K562 (cell line): ENCODE results near the gene EXOC6. TPM values are rescaled to one million over a fixed set of nuclear protein-coding genes. Genes with fewer than 3 reads are reported as not detected.

Experiments
- ATAC-seq: fragments of 200-7000 bp; cut with Tn5 transposase; 3 replicates; pipeline ENCODE4 v1.9.1; 2020; ENCODE audit warnings: moderate library complexity
- BruUV-seq: library from RNA; stranded (reverse); fragments of 400-500 nt; replicated peaks from 2 replicates; lab custom pipeline; 2021; lab: Mats Ljungman, UMichigan
- CTCF ChIA-PET: fragments of 300-600 bp; formaldehyde crosslinking; extraction: SDS; loops from one replicate; lab custom pipeline; 2021; ENCODE audit warnings: low intra/inter-chr PET ratio; lab: Yijun Ruan, JAX
- POLR2A ChIA-PET: fragments of 300-600, 350-650 bp; sonication (Branson Sonifier 250); formaldehyde crosslinking; extraction: SDS; loops from one replicate; lab custom pipeline; 2021; ENCODE audit warnings: antibody characterized with exemption, inconsistent platforms; lab: Yijun Ruan, JAX
- DNase-seq, 4 experiments: peaks; one replicate each; pipeline versions ENCODE4 v3.0.0 to v3.0.0-alpha.2; 2011 to 2018; ENCODE audit warnings: low spot score in 3 of 4, mixed read lengths in 3 of 4; ENCODE audit errors: extremely low read depth in 1 of 4
- FAIRE-seq: peaks from 2 replicates; lab custom pipeline; 2011; peaks lifted over from hg19 to GRCh38; lab: Jason Lieb, UNC
- H2AFZ ChIP-seq: 2 replicates; pipeline ENCODE4 v1.6.0; 2011; ENCODE audit warnings: low read depth, low read length, control low read depth, inconsistent platforms
- H3K27ac ChIP-seq: fragments of 200-600 bp; 3 replicates; pipeline ENCODE4 v1.8.0; 2011; ENCODE audit warnings: low read depth, mild to moderate bottlenecking, control low read depth, inconsistent platforms, low read length, moderate library complexity, mixed read lengths; ENCODE audit errors: extremely low read depth
- H3K27me3 ChIP-seq, 2 experiments: fragments of 300-600 bp in 1 of 2; 2 replicates in 1 of 2; 3 replicates in 1 of 2; pipeline versions ENCODE4 v1.6.0 to v1.8.0; 2011; ENCODE audit warnings: inconsistent platforms in 2 of 2, low read length in 2 of 2, mild to moderate bottlenecking in 1 of 2, mixed read lengths in 1 of 2, moderate library complexity in 1 of 2; ENCODE audit not compliant: control insufficient read depth in 2 of 2, insufficient read depth in 2 of 2
- H3K36me3 ChIP-seq: fragments of 300-600 bp; 3 replicates; pipeline ENCODE4 v1.8.0; 2011; ENCODE audit warnings: mild to moderate bottlenecking, low read length, inconsistent platforms; ENCODE audit not compliant: control insufficient read depth, insufficient read depth
- H3K4me1 ChIP-seq, 2 experiments: fragments of 200-600 bp in 1 of 2; replicated peaks in 1 of 2; 2 replicates in 1 of 2; 3 replicates in 1 of 2; pipeline versions ENCODE4 v1.5.1 to v1.8.0; 2011; ENCODE audit warnings: inconsistent platforms in 2 of 2, low read length in 2 of 2, mild to moderate bottlenecking in 1 of 2, mixed read lengths in 1 of 2, moderate library complexity in 1 of 2; ENCODE audit not compliant: control insufficient read depth in 2 of 2, insufficient read depth in 2 of 2
- H3K4me2 ChIP-seq: 2 replicates; pipeline ENCODE4 v1.6.1; 2011; ENCODE audit warnings: low read length, control low read depth, inconsistent platforms, mixed read lengths; ENCODE audit not compliant: insufficient read depth
- H3K4me3 ChIP-seq: fragments of 200-600 bp; sonication (generic), shearing (Covaris generic); 2 replicates; pipeline ENCODE4 v1.5.1; 2016; ENCODE audit warnings: control low read depth, inconsistent platforms
- H3K79me2 ChIP-seq: fragments of 200-600 bp; 3 replicates; pipeline ENCODE4 v1.8.0; 2011; ENCODE audit warnings: low read length, inconsistent platforms; ENCODE audit not compliant: control insufficient read depth, insufficient read depth
- H3K9ac ChIP-seq, 2 experiments: 2 replicates each; pipeline versions ENCODE4 v1.6.0 to v1.6.1; 2011; ENCODE audit warnings: low read depth in 2 of 2, low read length in 2 of 2, control low read depth in 1 of 2, inconsistent platforms in 1 of 2, mild to moderate bottlenecking in 1 of 2, mixed read lengths in 1 of 2; ENCODE audit not compliant: insufficient read depth in 1 of 2
- H3K9me1 ChIP-seq: one replicate; pipeline ENCODE4 v1.6.0; 2011; ENCODE audit warnings: inconsistent platforms, mild to moderate bottlenecking, low read length, moderate library complexity; ENCODE audit not compliant: control insufficient read depth, insufficient read depth
- H3K9me3 ChIP-seq: replicated peaks from 2 replicates; pipeline ENCODE4 v1.5.1; 2011; ENCODE audit warnings: low read depth, low read length, inconsistent platforms; ENCODE audit not compliant: control insufficient read depth, insufficient read depth
- H4K20me1 ChIP-seq: replicated peaks from 2 replicates; pipeline ENCODE4 v1.6.1; 2011; ENCODE audit warnings: low read length, inconsistent platforms, mixed read lengths; ENCODE audit not compliant: control insufficient read depth, insufficient read depth
- HEY1 ChIP-seq: fragments of 250-450 bp; sonication (Bioruptor Pico); IDR thresholded peaks from 2 replicates; pipeline ENCODE4 v1.5.0; 2020; ENCODE audit warnings: mild to moderate bottlenecking, moderate library complexity, borderline replicate concordance
- MITF ChIP-seq: IDR thresholded peaks from 2 replicates; pipeline ENCODE4 v1.6.1; 2014; ENCODE audit warnings: antibody characterized with exemption
- NELFE ChIP-seq: IDR thresholded peaks from 2 replicates; pipeline ENCODE4 v1.6.1; 2011; ENCODE audit warnings: mild to moderate bottlenecking; ENCODE audit not compliant: insufficient read depth, insufficient read length
- POLR3A ChIP-seq: IDR thresholded peaks from 2 replicates; pipeline ENCODE4 v1.6.1; 2011; ENCODE audit warnings: borderline replicate concordance, mild to moderate bottlenecking, moderate library complexity; ENCODE audit not compliant: insufficient read length, insufficient read depth; ENCODE audit errors: extremely low read depth
- SLC30A9 ChIP-seq: fragments of 250-450 bp; sonication (Bioruptor Pico); IDR thresholded peaks from 2 replicates; pipeline ENCODE4 v1.8.0; 2022; ENCODE audit warnings: mild to moderate bottlenecking, moderate library complexity
- TAF9B ChIP-seq: fragments of 450-650 bp; IDR thresholded peaks from 2 replicates; pipeline ENCODE4 v1.6.1; 2018; ENCODE audit warnings: mild to moderate bottlenecking; ENCODE audit not compliant: partially characterized antibody
- ZNF354B ChIP-seq: fragments of 250-450 bp; sonication (Bioruptor Pico); IDR thresholded peaks from 2 replicates; pipeline ENCODE4 v1.4.0; 2020
- ZNF407 ChIP-seq: fragments of 450-650 bp; IDR thresholded peaks from 2 replicates; pipeline ENCODE4 v1.6.1; 2016; ENCODE audit warnings: low read depth
- WGBS: fragments of 100-300 bp; shearing (Covaris generic); methylation state at CpG from one replicate; pipeline ENCODE4 v1.1.6; 2016; ENCODE audit warnings: low coverage, mixed read lengths; ENCODE audit not compliant: insufficient coverage; ENCODE audit errors: missing lambda C conversion rate; 5-methylcytosine and 5-hydroxymethylcytosine counted together
- in situ Hi-C: fragments of 300-500 bp; cut with MboI; formaldehyde crosslinking; loops from 4 replicates; pipeline ENCODE4 v1.15.0; 2018; ENCODE audit warnings: inconsistent platforms, mixed read lengths
- intact Hi-C: fragments of 100-400 bp; cut with micrococcal nuclease; formaldehyde crosslinking; loops from 2 replicates; pipeline ENCODE4 v1.14.2; 2022
- polyA plus RNA-seq, 8 experiments: library from polyadenylated mRNA; depleted of rRNA in 4 of 8; stranded (reverse) in 5 of 8; unstranded in 3 of 8; fragments of >200 nt; fragmentation: Nextera tagmentation in 2 of 8; fragmentation: Illumina TruSeq in 1 of 8; extraction: Ambion mirVana in 2 of 8; extraction: Trizol in 1 of 8; gene quantifications; 2 replicates each; pipeline versions ENCODE4 v1.2.1 to v1.2.3, GENCODE V29; 2011 to 2014; ENCODE audit warnings: inconsistent platforms in 1 of 8, missing spikeins in 1 of 8
- total RNA-seq, 7 experiments: library from RNA; depleted of rRNA in 6 of 7; stranded (reverse); fragments of >200 nt in 6 of 7; fragmentation: Illumina TruSeq in 2 of 7; extraction: Trizol in 2 of 7; gene quantifications; 2 replicates each; pipeline versions ENCODE4 v1.2.1 to v1.2.3, GENCODE V29; 2011 to 2021; ENCODE audit warnings: low replicate concordance in 1 of 7
- TF ChIP-seq, protein P1 (sequence below): fragments of 450-650 bp; formaldehyde crosslinking; IDR thresholded peaks from 2 replicates; pipeline ENCODE4 v1.4.0; 2022; ENCODE audit warnings: mild to moderate bottlenecking, moderate library complexity
- TF ChIP-seq, protein P2 (sequence below), 3 experiments: IDR thresholded peaks in 2 of 3; conservative IDR thresholded peaks in 1 of 3; 2 replicates each; pipeline ENCODE4 v1.5.1; 2011 to 2012; ENCODE audit warnings: low read length in 3 of 3, mild to moderate bottlenecking in 3 of 3, control low read depth in 2 of 3, improper control_type of control experiment in 1 of 3, inconsistent platforms in 1 of 3, low read depth in 1 of 3, mixed read lengths in 1 of 3, moderate library complexity in 1 of 3; ENCODE audit not compliant: insufficient read depth in 2 of 3

EXOC6 gene
- total and polyA plus RNA-seq, 9 of the 15 experiments (the other 6 are each of a cell fraction or from before 2014, with no cell fraction given) = 13.9 to 42.8 (median 24.9) TPM

GRCh38 chr10:92916433-92916832, 68.1 kb downstream of the EXOC6 start:
- DNase-seq (no peak), ATAC-seq (no peak), FAIRE-seq (no peak)
- Histone ChIP-seq H3K9me1 (no peaks in the 10 kb centered on the region), H3K4me1 (peaks cover 0 to 13% of the 10 kb centered on the region in 2 experiments; a peak in 3 of 5 replicates), H3K27ac (no peak overlapping the region), H3K4me3 (no peak overlapping the region), H4K20me1 (no peaks in the 10 kb centered on the region), H3K79me2 (no peaks in the 10 kb centered on the region; the same call in 2 of the 3 replicates), H2AFZ (no peak overlapping the region), H3K9me3 (no peaks in the 10 kb centered on the region), H3K4me2 (no peak overlapping the region), H3K36me3 (peaks cover 14% of the 10 kb centered on the region), H3K27me3 (no peaks in the 10 kb centered on the region), H3K9ac (no peak overlapping the region)
- intact Hi-C loops (no loop called here), in situ Hi-C loops (no loop called here)
- POLR2A ChIA-PET = no interaction called here
- WGBS = 96% methylated on average over 2 of the region's 2 CpGs
- CTCF ChIA-PET = no interaction called here
- BruUV-seq = no TSS peak
- no peak for TF ChIP-seq ZNF354B (CRISPR knock-in tag)
- TF ChIP-seq NELFE = no peak
- TF ChIP-seq, protein P1, sequence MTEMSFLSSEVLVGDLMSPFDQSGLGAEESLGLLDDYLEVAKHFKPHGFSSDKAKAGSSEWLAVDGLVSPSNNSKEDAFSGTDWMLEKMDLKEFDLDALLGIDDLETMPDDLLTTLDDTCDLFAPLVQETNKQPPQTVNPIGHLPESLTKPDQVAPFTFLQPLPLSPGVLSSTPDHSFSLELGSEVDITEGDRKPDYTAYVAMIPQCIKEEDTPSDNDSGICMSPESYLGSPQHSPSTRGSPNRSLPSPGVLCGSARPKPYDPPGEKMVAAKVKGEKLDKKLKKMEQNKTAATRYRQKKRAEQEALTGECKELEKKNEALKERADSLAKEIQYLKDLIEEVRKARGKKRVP (CRISPR knock-in tag) = no peak
- TF ChIP-seq SLC30A9 = no peak
- no peak for TF ChIP-seq HEY1 (CRISPR knock-in tag)
- TF ChIP-seq POLR3A = no peak
- TF ChIP-seq TAF9B = no peak
- no peak for TF ChIP-seq MITF
- TF ChIP-seq ZNF407 = no peak
- TF ChIP-seq, protein P2, sequence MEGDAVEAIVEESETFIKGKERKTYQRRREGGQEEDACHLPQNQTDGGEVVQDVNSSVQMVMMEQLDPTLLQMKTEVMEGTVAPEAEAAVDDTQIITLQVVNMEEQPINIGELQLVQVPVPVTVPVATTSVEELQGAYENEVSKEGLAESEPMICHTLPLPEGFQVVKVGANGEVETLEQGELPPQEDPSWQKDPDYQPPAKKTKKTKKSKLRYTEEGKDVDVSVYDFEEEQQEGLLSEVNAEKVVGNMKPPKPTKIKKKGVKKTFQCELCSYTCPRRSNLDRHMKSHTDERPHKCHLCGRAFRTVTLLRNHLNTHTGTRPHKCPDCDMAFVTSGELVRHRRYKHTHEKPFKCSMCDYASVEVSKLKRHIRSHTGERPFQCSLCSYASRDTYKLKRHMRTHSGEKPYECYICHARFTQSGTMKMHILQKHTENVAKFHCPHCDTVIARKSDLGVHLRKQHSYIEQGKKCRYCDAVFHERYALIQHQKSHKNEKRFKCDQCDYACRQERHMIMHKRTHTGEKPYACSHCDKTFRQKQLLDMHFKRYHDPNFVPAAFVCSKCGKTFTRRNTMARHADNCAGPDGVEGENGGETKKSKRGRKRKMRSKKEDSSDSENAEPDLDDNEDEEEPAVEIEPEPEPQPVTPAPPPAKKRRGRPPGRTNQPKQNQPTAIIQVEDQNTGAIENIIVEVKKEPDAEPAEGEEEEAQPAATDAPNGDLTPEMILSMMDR (IDR thresholded peaks at IDR 0.05 in 2 of 3, conservative IDR thresholded peaks at IDR 0.05 in 1 of 3; ENCODE audit: insufficient read depth in 2 of 3, low read depth in 1 of 3, low read length in 3 of 3) = no peak
